Smooth muscle cell (in vitro differentiated cells): ENCODE measurements around the gene STC2. TPM values are rescaled to one million over a fixed set of nuclear protein-coding genes. Genes with fewer than 3 reads are reported as not detected.

Experiments
- DNase-seq: peaks from one replicate; lab custom pipeline; 2025; ENCODE audit not compliant: unreplicated experiment; lab: John Stamatoyannopoulos, UW
- H2AFZ ChIP-seq: fragments of 200-600 bp; sonication (generic); 2 replicates; pipeline ENCODE4 v1.6.0; 2016; ENCODE audit warnings: antibody characterized with exemption, low read depth, mild to moderate bottlenecking
- H3F3A ChIP-seq: fragments of 200-600 bp; sonication (generic); 2 replicates; pipeline ENCODE4 v1.6.0; 2017; ENCODE audit warnings: antibody characterized with exemption, low read depth
- H3K27ac ChIP-seq: fragments of 200-600 bp; sonication (generic); 2 replicates; pipeline ENCODE4 v1.5.1; 2016; ENCODE audit warnings: low read depth, mild to moderate bottlenecking
- H3K27me3 ChIP-seq: fragments of 200-600 bp; sonication (generic); 2 replicates; pipeline ENCODE4 v1.6.1; 2016; ENCODE audit warnings: low read depth, mild to moderate bottlenecking
- H3K36me3 ChIP-seq: fragments of 200-600 bp; sonication (generic); 2 replicates; pipeline ENCODE4 v1.5.1; 2016; ENCODE audit warnings: low read depth
- H3K4me1 ChIP-seq: fragments of 200-600 bp; sonication (generic); 2 replicates; pipeline ENCODE4 v1.5.1; 2016; ENCODE audit warnings: low read depth
- H3K4me2 ChIP-seq: fragments of 200-600 bp; sonication (generic); 2 replicates; pipeline ENCODE4 v1.6.0; 2016; ENCODE audit warnings: mild to moderate bottlenecking
- H3K4me3 ChIP-seq: fragments of 200-600 bp; sonication (generic); 2 replicates; pipeline ENCODE4 v1.5.1; 2016; ENCODE audit warnings: mild to moderate bottlenecking
- H3K79me2 ChIP-seq: fragments of 200-600 bp; sonication (generic); 2 replicates; pipeline ENCODE4 v1.6.0; 2016; ENCODE audit warnings: low read depth, mild to moderate bottlenecking
- H3K9ac ChIP-seq: fragments of 200-600 bp; sonication (generic); 2 replicates; pipeline ENCODE4 v1.6.0; 2016; ENCODE audit warnings: low read depth
- H3K9me3 ChIP-seq: fragments of 200-600 bp; sonication (generic); replicated peaks from 2 replicates; pipeline ENCODE4 v1.5.1; 2016; ENCODE audit warnings: low read depth
- H4K20me1 ChIP-seq: fragments of 200-600 bp; sonication (generic); 2 replicates; pipeline ENCODE4 v1.6.0; 2016; ENCODE audit warnings: low read depth
- CTCF ChIP-seq: fragments of 200-600 bp; sonication (generic); IDR thresholded peaks from 2 replicates; pipeline ENCODE4 v1.5.1; 2017; ENCODE audit warnings: borderline replicate concordance, mild to moderate bottlenecking, antibody characterized with exemption; ENCODE audit not compliant: insufficient read depth, poor library complexity, severe bottlenecking
- WGBS: methylation state at CpG from one replicate; pipeline ENCODE4 v1.1.7; 2016; ENCODE audit warnings: low lambda C conversion rate; 5-methylcytosine and 5-hydroxymethylcytosine counted together
- polyA plus RNA-seq: library from polyadenylated mRNA; unstranded; fragments of >200 nt; fragmentation: Nextera tagmentation; extraction: Ambion mirVana; gene quantifications from 2 replicates; pipeline ENCODE4 v1.2.1, GENCODE V29; 2016
- total RNA-seq: library from RNA; depleted of rRNA; stranded (reverse); fragments of >200 nt; gene quantifications from 2 replicates; pipeline ENCODE4 v1.2.3, GENCODE V29; 2014

STC2 gene
- total and polyA plus RNA-seq, 2 experiments from 2014 or later, result 54.3 to 75.4 TPM

GRCh38 chr5:173319646-173320045 lies 8.6 kb downstream of the STC2 start:
- H3K36me3 ChIP-seq, result peaks cover 4% of the 10 kb centered on the region
- peaks cover 6% of the 10 kb centered on the region for H4K20me1 ChIP-seq
- H3K9me3 ChIP-seq, result no peaks in the 10 kb centered on the region
- TF ChIP-seq CTCF, result no peak
- no peak overlapping the region for H3K9ac ChIP-seq
- H3K4me2 ChIP-seq, result no peak overlapping the region
- H3K27ac ChIP-seq, result peak overlapping the region; percentile 29
- H3K27me3 ChIP-seq, result no peaks in the 10 kb centered on the region
- peaks cover 16% of the 10 kb centered on the region for H3K4me1 ChIP-seq
- peaks cover 37% of the 10 kb centered on the region for H3F3A ChIP-seq
- peaks cover 3% of the 10 kb centered on the region for H3K79me2 ChIP-seq
- no peak overlapping the region for H3K4me3 ChIP-seq
- H2AFZ ChIP-seq, result no peak overlapping the region
- WGBS, result 83% methylated on average over 5 of the region's 5 CpGs
- DNase-seq, result no peak

GRCh38 chr5:173318881-173319620 lies 9.2 kb downstream of the STC2 start:
- Histone ChIP-seq H3K9me3 (no peaks in the 10 kb centered on the region), H3K36me3 (peaks cover 4% of the 10 kb centered on the region), H3K79me2 (peaks cover 3% of the 10 kb centered on the region), H3K9ac (no peak overlapping the region), H3K27me3 (no peaks in the 10 kb centered on the region), H3K4me1 (peaks cover 16% of the 10 kb centered on the region), H4K20me1 (peaks cover 1% of the 10 kb centered on the region), H3F3A (peaks cover 37% of the 10 kb centered on the region), H3K27ac (peak overlapping the region; percentile 41), H2AFZ (no peak overlapping the region), H3K4me3 (no peak overlapping the region), H3K4me2 (no peak overlapping the region)
- WGBS, result 70% methylated on average over 7 of the region's 7 CpGs
- DNase-seq, result no peak
- TF ChIP-seq CTCF, result no peak

DNA sequence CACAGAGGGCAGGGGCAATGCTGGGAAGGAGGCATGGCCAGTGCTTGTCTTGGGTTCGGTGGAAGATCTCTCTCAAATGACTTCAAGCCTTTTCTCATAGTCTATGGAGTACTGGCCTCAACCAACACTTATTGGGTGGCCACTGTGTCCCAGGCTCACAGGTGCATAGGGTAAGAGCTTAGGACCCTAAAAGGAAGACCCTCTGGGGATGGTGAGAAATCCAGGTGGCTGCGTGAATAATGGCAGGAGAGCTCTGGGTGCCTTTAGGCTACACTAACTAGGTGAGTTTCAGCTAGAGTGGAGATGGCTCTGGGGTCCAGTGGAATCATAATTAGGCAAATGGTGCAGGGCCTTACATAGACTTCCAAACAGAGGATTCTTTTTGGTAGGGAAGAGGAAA lies 9.9 kb downstream of the STC2 start:
- Histone ChIP-seq H3K36me3 (peaks cover 4% of the 10 kb centered on the region), H3F3A (peaks cover 37% of the 10 kb centered on the region), H3K27ac (peak overlapping the region; percentile 41), H3K4me3 (no peak overlapping the region), H3K9ac (no peak overlapping the region), H2AFZ (no peak overlapping the region), H4K20me1 (no peaks in the 10 kb centered on the region), H3K4me2 (no peak overlapping the region), H3K4me1 (peaks cover 16% of the 10 kb centered on the region), H3K9me3 (no peaks in the 10 kb centered on the region), H3K27me3 (no peaks in the 10 kb centered on the region), H3K79me2 (peaks cover 3% of the 10 kb centered on the region)
- no peak for DNase-seq
- WGBS, result 97% methylated on average over 2 of the region's 2 CpGs
- no peak for TF ChIP-seq CTCF

GRCh38 chr5:173317852-173318251 lies 10.4 kb downstream of the STC2 start:
- Histone ChIP-seq H3K27ac (no peak overlapping the region), H2AFZ (no peak overlapping the region), H3K4me3 (no peak overlapping the region), H3F3A (peaks cover 37% of the 10 kb centered on the region), H3K79me2 (peaks cover 2% of the 10 kb centered on the region), H4K20me1 (no peaks in the 10 kb centered on the region), H3K27me3 (no peaks in the 10 kb centered on the region), H3K9me3 (no peaks in the 10 kb centered on the region), H3K9ac (no peak overlapping the region), H3K36me3 (peaks cover 4% of the 10 kb centered on the region), H3K4me1 (peaks cover 16% of the 10 kb centered on the region), H3K4me2 (no peak overlapping the region)
- TF ChIP-seq CTCF, result no peak
- 97% methylated on average over 18 of the region's 18 CpGs for WGBS
- no peak for DNase-seq
